GM10266 (cell line): Measurements from ENCODE around the gene HEATR5A.
A peak's percentile ranks its signal among the peaks of the same experiment; 100 is the strongest.

Source experiments
- DNase-seq: peaks from one replicate; pipeline ENCODE4 v3.0.0; 2012; ENCODE audit errors: extremely low spot score
- CTCF ChIP-seq: IDR thresholded peaks from 2 replicates; pipeline ENCODE4 v1.5.1; 2012; ENCODE audit warnings: mild to moderate bottlenecking, low read depth; ENCODE audit not compliant: control insufficient read depth, insufficient read depth; ENCODE audit errors: missing control alignments

The HEATR5A gene

GRCh38 chr14:31297701-31298344 lies 122.5 kb downstream of the HEATR5A start:
- peak; percentile 12 for DNase-seq

GRCh38 chr14:31297112-31297511 lies 123.2 kb downstream of the HEATR5A start:
- DNase-seq = no peak
- no peak for TF ChIP-seq CTCF

More at GRCh38 chr14:31297701-31298344, 122.5 kb downstream of the HEATR5A start:
- TF ChIP-seq CTCF = no peak

- no peak for TF ChIP-seq CTCF
- DNase-seq = no peak
Observed at GRCh38 chr14:31294746-31295405, 125.5 kb downstream of the HEATR5A start.

GRCh38 chr14:31292937-31293616 lies 127.3 kb downstream of the HEATR5A start:
- TF ChIP-seq CTCF = no peak

DNA sequence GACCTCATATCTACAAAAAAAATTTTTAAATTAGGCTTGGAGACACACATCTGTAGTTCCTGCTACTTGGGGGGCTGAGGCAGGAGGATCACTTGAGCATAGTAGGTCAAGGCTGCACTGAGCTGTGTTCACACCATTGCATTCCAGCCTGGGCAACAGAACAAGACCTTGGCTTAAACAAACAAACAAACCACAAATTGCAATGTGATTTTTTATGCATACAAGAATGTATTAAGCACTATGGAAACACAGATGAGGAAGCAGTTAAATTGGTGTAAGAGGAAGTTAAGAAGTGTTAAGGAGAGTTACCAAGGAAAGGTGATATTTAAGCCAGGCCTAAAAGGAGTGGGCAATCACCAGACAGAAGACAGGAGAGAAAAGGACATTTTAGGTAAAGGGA lies 129.1 kb downstream of the HEATR5A start:
- DNase-seq = no peak
- TF ChIP-seq CTCF = no peak

More at GRCh38 chr14:31292937-31293616, 127.3 kb downstream of the HEATR5A start:
- no peak for DNase-seq

- DNase-seq = no peak
- no peak for TF ChIP-seq CTCF
Observed at GRCh38 chr14:31287294-31287972, 132.9 kb downstream of the HEATR5A start.
